ES-I3 (cell line): ENCODE results near the gene HACE1.
"Not testable (repeated sequence)": the region's sequence is repeated elsewhere in the genome, so short reads cannot be mapped to it uniquely, and the experiment has no call there.

Experiments
- H3K36me3 ChIP-seq: 2 replicates; pipeline ENCODE4 v1.6.1; 2013; ENCODE audit warnings: mild to moderate bottlenecking, low read length, control low read depth, moderate library complexity; ENCODE audit not compliant: insufficient read depth
- H3K4me1 ChIP-seq: 2 replicates; pipeline ENCODE4 v1.6.1; 2013; ENCODE audit warnings: mild to moderate bottlenecking, control low read depth, low read length; ENCODE audit not compliant: insufficient read depth
- H3K9ac ChIP-seq: 2 replicates; pipeline ENCODE4 v1.6.1; 2013; ENCODE audit warnings: low read depth, mild to moderate bottlenecking, low read length, moderate library complexity
- H3K9me3 ChIP-seq: 2 replicates; pipeline ENCODE4 v1.6.1; 2013; ENCODE audit warnings: mild to moderate bottlenecking, low read length, moderate library complexity; ENCODE audit not compliant: control insufficient read depth, insufficient read depth

The HACE1 gene

DNA sequence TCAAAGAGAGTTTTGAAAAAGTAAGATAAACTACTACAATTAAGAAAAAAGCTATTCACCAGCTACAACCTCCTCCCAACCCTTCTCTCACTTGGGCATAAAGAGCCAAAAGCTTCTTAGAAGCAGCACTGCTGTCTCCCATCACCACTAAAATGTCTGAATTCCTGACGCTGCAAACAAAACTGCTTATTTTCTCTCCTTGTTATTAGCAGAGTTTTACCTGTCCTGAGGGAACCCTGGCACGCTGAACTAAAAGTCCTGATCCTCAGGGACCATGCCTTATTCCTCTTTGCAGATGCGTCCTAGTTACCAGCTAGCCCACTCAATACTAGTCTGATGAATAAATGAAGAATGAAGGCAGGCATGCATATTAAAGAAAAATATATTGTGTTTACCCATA is 1.1 kb downstream of the HACE1 start:
- no peaks in the 10 kb centered on the region for H3K9me3 ChIP-seq
- peak overlapping the region; percentile 90 for H3K9ac ChIP-seq
- H3K36me3 ChIP-seq, result no peaks in the 10 kb centered on the region
- H3K4me1 ChIP-seq, result no peaks in the 10 kb centered on the region

DNA sequence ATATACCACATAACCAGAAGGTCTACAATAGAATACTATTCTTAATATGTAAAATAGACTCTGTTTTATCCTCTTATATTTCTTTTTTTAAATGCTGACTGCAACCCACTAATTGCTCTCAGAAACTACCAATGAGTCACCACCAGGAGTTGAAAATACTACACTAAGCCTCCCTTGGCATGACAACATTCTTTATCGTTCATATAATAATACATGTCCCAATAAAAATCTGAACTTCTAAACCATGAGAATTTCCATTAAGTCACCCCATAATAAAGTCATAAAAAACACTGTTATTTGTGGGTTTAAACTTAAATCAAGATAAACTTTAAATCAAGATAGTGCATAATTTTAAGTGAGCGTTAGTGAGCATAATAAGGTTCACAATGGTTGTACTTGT is 4.2 kb downstream of the HACE1 start:
- Histone ChIP-seq H3K36me3 (no peaks in the 10 kb centered on the region), H3K9ac (no peak overlapping the region), H3K9me3 (no peaks in the 10 kb centered on the region), H3K4me1 (no peaks in the 10 kb centered on the region)

DNA sequence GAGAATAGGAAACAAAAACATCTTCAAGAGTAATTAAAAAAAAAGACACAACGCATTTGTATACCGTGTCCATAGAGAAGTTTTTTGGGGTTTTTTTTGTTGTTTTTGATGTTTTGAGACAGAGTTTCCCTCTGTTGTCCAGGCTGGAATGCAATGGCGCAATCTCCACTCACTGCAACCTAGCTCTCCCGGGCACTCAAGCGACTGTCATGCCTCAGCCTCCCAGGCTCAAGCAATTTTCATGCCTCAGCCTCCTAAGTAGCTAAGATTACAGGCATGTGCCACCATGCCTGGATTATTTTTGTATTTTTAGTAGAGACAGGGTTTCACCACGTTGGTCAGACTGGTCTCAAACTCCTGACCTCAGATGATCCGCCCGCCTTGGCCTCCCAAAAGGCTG is 12.0 kb downstream of the HACE1 start:
- not testable (repeated sequence) for H3K9ac ChIP-seq, H3K36me3 ChIP-seq, H3K9me3 ChIP-seq, H3K4me1 ChIP-seq

GRCh38 chr6:104843229-104843628 is 16.5 kb downstream of the HACE1 start:
- Histone ChIP-seq H3K36me3 (no peaks in the 10 kb centered on the region), H3K4me1 (no peaks in the 10 kb centered on the region), H3K9me3 (no peaks in the 10 kb centered on the region), H3K9ac (no peak overlapping the region)

- peaks cover 2% of the 10 kb centered on the region for H3K36me3 ChIP-seq
- H3K4me1 ChIP-seq, result no peaks in the 10 kb centered on the region
- H3K9ac ChIP-seq, result no peak overlapping the region
- H3K9me3 ChIP-seq, result no peaks in the 10 kb centered on the region
Measured at GRCh38 chr6:104837158-104837557, 22.6 kb downstream of the HACE1 start.

GRCh38 chr6:104836479-104837020 is 23.2 kb downstream of the HACE1 start:
- not testable (repeated sequence) for H3K9ac ChIP-seq, H3K4me1 ChIP-seq, H3K9me3 ChIP-seq, H3K36me3 ChIP-seq

GRCh38 chr6:104835782-104836181 is 23.9 kb downstream of the HACE1 start:
- Histone ChIP-seq H3K9me3 (no peaks in the 10 kb centered on the region), H3K4me1 (no peaks in the 10 kb centered on the region), H3K9ac (no peak overlapping the region), H3K36me3 (peaks cover 2% of the 10 kb centered on the region)

DNA sequence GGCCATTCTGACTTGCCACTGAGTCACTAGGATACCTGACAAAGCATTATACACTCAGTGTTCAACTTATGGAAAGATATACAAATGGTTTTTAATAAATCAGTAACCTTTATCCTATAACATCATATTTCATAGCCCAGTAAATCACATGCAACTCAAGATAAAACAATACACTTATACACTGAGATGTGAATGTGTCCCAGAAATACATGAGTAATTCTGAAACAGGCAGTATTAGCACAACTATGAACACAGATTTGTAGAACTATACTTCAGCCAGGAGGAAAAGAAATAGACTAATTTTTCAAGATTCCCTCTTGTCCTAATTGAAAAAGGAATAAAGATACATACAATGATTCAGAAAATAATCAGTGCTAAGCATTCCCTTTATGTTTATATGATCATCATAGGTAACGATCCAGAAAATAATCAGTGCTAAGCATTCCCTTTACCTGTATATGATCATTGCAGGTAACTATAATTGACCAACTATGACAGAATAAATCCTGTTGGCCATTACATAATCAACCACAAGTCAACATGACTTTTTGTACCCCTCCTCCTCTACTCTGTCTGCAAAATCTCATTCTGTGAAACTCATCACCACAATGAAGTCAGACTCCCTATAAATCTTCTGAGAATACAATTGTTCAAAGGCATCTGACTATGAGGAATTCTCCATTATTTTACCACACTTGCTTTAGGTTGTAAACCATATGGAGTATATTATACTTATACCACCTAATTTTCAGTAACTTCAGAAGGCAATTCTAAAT is 30.3 kb downstream of the HACE1 start:
- no peak overlapping the region for H3K9ac ChIP-seq
- H3K9me3 ChIP-seq, result no peaks in the 10 kb centered on the region
- H3K4me1 ChIP-seq, result no peaks in the 10 kb centered on the region
- peaks cover 5% of the 10 kb centered on the region for H3K36me3 ChIP-seq

DNA sequence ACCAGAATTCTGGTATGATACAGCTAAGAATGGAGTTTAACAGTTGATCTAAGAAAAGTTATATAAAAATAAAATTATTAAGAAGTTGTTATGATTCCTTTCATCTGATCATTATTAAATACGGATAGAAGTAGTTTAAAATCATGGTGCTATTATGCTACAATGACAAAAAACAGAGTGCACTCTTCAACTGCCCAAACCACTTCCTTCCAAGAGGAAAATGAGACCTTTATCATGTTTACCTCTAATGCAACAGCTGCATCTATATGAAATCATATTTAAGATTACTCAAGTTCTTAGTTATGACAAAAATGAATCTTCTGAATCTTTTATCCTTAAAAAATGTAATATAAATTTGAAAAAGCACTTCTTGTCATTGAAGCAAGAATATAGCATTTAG is 31.2 kb downstream of the HACE1 start:
- Histone ChIP-seq H3K9ac (no peak overlapping the region), H3K36me3 (peaks cover 5% of the 10 kb centered on the region), H3K9me3 (no peaks in the 10 kb centered on the region), H3K4me1 (no peaks in the 10 kb centered on the region)

- not testable (repeated sequence) for H3K36me3 ChIP-seq
Measured at GRCh38 chr6:104820820-104821219, 38.9 kb downstream of the HACE1 start.

DNA sequence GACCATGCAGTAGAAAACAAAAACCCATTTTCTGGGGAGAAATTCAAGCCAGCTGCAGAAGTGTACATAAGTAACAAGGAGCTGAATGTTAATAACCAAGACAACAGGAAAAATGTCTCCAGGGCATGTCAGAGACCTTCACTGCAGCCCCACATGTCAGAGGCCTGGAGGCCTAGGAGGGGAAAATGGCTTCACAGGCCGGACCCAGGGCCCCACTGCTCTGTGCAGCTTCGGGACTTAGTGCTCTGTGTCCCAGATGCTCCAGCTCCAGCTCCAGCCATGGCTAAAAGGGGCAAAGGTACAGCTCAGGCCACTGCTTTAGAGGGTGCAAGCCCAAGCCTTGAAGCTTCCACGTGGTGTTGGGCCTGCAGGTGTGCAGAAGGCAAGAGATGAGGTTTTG is 43.6 kb downstream of the HACE1 start:
- H3K36me3 ChIP-seq, result no peaks in the 10 kb centered on the region
- H3K9me3 ChIP-seq, result no peaks in the 10 kb centered on the region
- peaks cover 8% of the 10 kb centered on the region; the same call in 1 of the 2 replicates for H3K4me1 ChIP-seq
- H3K9ac ChIP-seq, result no peak overlapping the region

More at GRCh38 chr6:104820820-104821219, 38.9 kb downstream of the HACE1 start:
- not testable (repeated sequence) for H3K4me1 ChIP-seq, H3K9me3 ChIP-seq, H3K9ac ChIP-seq

DNA sequence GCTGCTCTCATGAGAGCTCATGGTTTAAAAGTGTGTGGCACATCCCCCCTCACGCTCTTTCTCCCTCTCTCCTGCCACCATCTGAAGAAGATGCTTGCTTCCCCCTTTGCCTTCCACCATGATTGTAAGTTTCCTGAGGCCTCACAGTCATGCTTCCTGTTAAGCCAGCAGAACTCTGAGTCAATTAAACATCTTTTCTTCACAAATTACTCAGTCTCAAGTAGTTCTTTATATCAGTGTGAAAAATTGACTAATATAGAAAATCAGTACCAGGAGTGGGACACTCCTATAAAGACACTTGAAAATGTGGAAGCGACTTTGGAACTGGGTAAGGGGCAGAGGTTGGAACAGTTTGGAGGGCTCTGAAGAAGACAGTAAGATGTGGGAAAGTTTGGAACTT is 45.0 kb downstream of the HACE1 start:
- Histone ChIP-seq H3K36me3 (no peaks in the 10 kb centered on the region), H3K9ac (no peak overlapping the region), H3K4me1 (peaks cover 8% of the 10 kb centered on the region; the same call in 1 of the 2 replicates)

DNA sequence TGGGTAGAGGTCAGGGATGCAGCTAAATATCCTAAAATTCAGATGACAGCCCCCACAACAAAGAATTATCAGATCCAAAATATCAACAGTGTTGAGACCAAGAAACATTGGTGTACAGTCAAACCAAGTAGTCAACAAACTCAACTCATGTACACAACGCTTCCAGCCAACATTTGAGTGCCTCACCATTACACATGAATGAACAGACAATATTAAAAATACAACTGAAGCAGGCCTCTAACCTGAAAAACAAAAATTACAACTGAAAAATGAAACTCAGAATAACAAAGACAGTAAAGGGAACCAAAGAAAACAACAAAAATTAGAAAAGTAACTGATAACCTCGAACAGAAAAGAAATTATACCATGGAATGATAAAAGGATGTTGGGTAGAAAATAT is 46.2 kb downstream of the HACE1 start:
- Histone ChIP-seq H3K4me1 (peaks cover 8% of the 10 kb centered on the region; the same call in 1 of the 2 replicates), H3K9ac (no peak overlapping the region), H3K9me3 (no peaks in the 10 kb centered on the region), H3K36me3 (no peaks in the 10 kb centered on the region)

More for the DNA sequence above, 45.0 kb downstream of the HACE1 start:
- no peaks in the 10 kb centered on the region for H3K9me3 ChIP-seq

- Histone ChIP-seq H3K4me1 (peaks cover 8% of the 10 kb centered on the region; the same call in 1 of the 2 replicates), H3K36me3 (no peaks in the 10 kb centered on the region), H3K9me3 (no peaks in the 10 kb centered on the region; the same call in 1 of the 2 replicates), H3K9ac (no peak overlapping the region)
Measured at GRCh38 chr6:104809116-104809515, 50.6 kb downstream of the HACE1 start.

DNA sequence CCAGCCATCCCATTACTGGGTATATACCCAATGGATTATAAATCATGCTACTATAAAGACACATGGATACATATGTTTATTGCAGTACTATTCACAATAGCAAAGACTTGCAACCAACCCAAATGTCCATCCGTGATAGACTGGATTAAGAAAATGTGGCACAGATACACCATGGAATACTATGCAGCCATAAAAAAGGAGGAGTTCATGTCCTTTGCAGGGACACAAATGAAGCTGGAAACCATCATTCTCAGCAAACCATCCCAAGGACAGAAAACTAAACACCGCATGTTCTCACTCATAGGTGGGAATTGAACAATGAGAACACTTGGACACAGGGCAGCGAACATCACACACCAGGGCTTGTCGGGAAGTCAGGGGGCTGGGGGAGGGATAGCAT is 54.4 kb downstream of the HACE1 start:
- H3K9ac ChIP-seq, result not testable (repeated sequence)

More for the DNA sequence above, 54.4 kb downstream of the HACE1 start:
- not testable (repeated sequence) for H3K36me3 ChIP-seq, H3K9me3 ChIP-seq, H3K4me1 ChIP-seq
